Lower leg skin (tissue), 4 donors: Measurements from ENCODE around the gene FAM107B. TPM values are rescaled to one million over a fixed set of nuclear protein-coding genes. Genes with fewer than 3 reads are reported as not detected.

Source experiments
- DNase-seq, 2 donors: peaks; one replicate each; pipeline ENCODE4 v3.0.0-alpha.2; 2019; ENCODE audit warnings: low spot score in 2 of 2
- H3K4me3 ChIP-seq: fragments of 200-600 bp; sonication (generic); 2 replicates; pipeline ENCODE4 v1.5.1; 2017; ENCODE audit warnings: mild to moderate bottlenecking, low read depth; ENCODE audit not compliant: poor library complexity, severe bottlenecking
- POLR2A ChIP-seq, 2 donors: fragments of 450-650 bp; IDR thresholded peaks; one replicate each; pipeline ENCODE4 v1.6.1; 2016 to 2017; ENCODE audit warnings: antibody characterized with exemption in 2 of 2, mild to moderate bottlenecking in 1 of 2, moderate library complexity in 1 of 2
- WGBS, 2 donors: methylation state at CpG; one replicate each; pipeline ENCODE4 v1.1.5; 2018; 5-methylcytosine and 5-hydroxymethylcytosine counted together
- intact Hi-C: fragments of 100-400 bp; cut with DNase I; formaldehyde crosslinking; loops from one replicate; pipeline ENCODE4 v1.15.0; 2023; ENCODE audit warnings: low total_unique reads
- total RNA-seq, 4 donors: library from RNA; depleted of rRNA; stranded (reverse); fragments of >200 nt; gene quantifications; one replicate each; pipeline ENCODE4 v1.1.0, GENCODE V29; 2016
- TF ChIP-seq, protein P1 (sequence below), 3 donors: fragments of 450-650 bp; IDR thresholded peaks; one replicate each; pipeline ENCODE4 v1.5.1; 2016; ENCODE audit warnings: antibody characterized with exemption in 3 of 3, mild to moderate bottlenecking in 3 of 3, moderate library complexity in 2 of 3

The FAM107B gene
- total RNA-seq, 4 donors from 2014 or later = 28.3 to 52.7 (median 31.0) TPM

DNA sequence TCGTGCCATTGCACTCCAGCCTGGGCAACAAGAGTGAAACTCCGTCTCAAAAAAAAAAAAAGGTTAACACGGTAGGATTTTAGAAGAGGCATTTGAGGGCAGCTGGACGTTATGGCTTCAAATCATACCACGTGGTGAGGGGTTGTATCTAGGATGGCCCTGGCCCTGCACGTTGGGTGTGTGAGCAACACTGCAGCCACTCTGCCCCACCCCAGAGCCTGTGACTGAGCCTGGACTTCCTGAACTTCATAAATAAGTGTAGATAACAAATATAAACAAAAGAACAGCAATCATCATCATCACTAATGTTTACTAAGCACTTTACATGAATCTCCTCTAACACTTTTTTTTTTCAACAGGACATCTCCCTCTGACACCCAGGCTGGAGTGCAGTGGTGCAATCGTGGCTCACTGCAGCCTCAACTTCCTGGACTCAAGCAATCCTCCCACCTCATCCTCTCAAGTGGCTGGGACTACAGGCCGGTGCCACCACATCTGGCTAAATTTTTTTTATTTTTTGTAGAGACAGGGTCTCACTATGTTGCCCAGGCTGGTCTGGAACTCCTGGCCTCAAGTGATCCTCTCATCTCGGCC lies 274.4 kb downstream of the FAM107B start:
- no peak for DNase-seq
- intact Hi-C loops = no loop called here
- H3K4me3 ChIP-seq = no peak overlapping the region
- 72 to 73% methylated on average over 9 of the region's 9 CpGs for WGBS, 2 donors
- no peak for TF ChIP-seq POLR2A (IDR thresholded peaks at IDR 0.05)
- TF ChIP-seq, protein P1, sequence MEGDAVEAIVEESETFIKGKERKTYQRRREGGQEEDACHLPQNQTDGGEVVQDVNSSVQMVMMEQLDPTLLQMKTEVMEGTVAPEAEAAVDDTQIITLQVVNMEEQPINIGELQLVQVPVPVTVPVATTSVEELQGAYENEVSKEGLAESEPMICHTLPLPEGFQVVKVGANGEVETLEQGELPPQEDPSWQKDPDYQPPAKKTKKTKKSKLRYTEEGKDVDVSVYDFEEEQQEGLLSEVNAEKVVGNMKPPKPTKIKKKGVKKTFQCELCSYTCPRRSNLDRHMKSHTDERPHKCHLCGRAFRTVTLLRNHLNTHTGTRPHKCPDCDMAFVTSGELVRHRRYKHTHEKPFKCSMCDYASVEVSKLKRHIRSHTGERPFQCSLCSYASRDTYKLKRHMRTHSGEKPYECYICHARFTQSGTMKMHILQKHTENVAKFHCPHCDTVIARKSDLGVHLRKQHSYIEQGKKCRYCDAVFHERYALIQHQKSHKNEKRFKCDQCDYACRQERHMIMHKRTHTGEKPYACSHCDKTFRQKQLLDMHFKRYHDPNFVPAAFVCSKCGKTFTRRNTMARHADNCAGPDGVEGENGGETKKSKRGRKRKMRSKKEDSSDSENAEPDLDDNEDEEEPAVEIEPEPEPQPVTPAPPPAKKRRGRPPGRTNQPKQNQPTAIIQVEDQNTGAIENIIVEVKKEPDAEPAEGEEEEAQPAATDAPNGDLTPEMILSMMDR (IDR thresholded peaks at IDR 0.05) = no peak

DNA sequence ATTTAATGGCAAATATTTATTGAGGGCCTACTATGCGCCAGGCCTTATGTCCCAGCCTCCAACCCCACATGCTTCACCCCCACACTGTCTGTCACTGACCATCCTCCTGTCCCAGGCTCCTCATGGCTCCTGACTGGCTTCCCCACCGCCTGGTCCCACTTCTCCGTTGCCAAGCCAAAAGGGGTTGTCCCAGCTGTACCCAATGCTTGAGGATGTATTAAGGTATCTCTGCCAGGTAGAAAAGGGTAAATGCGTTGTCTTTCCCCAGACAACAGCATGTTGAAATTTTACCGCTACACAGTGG lies 275.1 kb downstream of the FAM107B start:
- intact Hi-C loops = loop anchor here (10.0 kb wide), 2 partner anchors 325 to 605 kb away; no protein-coding TSS in a partner anchor
- TF ChIP-seq POLR2A (IDR thresholded peaks at IDR 0.05) = no peak
- TF ChIP-seq, protein P1 (IDR thresholded peaks at IDR 0.05) = no peak
- no peak for DNase-seq
- no peak overlapping the region for H3K4me3 ChIP-seq
- WGBS, 2 donors = 91 to 93% methylated on average over 5 of the region's 5 CpGs

DNA sequence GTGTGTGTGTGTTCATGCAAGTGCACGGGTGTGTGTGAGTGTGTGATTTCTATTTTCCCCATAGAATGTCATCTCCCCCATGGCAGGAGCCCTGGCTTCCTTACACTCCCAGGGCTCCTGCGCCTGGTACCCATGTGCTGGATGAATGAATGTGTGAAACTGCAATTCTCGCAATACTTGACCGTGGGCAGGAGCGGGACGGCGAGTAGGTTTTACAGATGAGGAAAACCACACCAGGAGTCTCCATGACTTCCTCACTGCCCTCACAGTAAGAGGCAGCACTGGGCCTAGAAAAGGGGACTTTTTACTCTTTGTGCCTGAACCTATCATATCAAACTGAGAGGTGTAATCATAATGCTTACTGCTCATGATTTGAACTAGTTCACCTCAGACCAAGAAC lies 276.4 kb downstream of the FAM107B start:
- 86 to 91% methylated on average over 7 of the region's 7 CpGs for whole genome bisulfite sequencing, 2 donors
- intact Hi-C loops = loop anchor here (10.0 kb wide), 2 partner anchors 326 to 606 kb away; no protein-coding TSS in a partner anchor
- no peak overlapping the region for H3K4me3 ChIP-seq
- TF ChIP-seq POLR2A (IDR thresholded peaks at IDR 0.05) = no peak
- TF ChIP-seq, protein P1 (IDR thresholded peaks at IDR 0.05) = no peak
- DNase-seq = no peak

DNA sequence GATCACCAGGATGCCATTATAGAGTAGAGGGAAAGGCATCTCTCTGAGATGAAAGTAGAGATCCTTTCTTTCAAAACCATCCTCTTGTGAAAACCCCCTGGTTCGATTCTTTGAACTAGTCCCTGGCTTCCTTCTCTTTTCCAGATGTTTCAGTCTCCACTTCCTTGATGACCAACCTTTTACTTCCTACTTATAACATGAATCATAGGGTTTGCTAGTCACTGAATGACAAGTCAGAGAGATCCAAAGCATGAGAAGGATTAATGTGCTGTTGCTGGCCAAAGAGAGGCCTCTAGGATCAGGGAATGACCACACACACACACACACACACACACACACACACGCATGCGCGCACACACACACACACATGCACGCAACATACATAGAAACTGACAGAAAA lies 282.9 kb downstream of the FAM107B start:
- H3K4me3 ChIP-seq = no peak overlapping the region
- WGBS, 2 donors = 78 to 93% methylated on average over 5 of the region's 5 CpGs
- intact Hi-C loops = loop anchor here (10.0 kb wide), 2 partner anchors 333 to 613 kb away; no protein-coding TSS in a partner anchor
- TF ChIP-seq, protein P1 (IDR thresholded peaks at IDR 0.05) = no peak
- no peak for TF ChIP-seq POLR2A (IDR thresholded peaks at IDR 0.05)
- DNase-seq = no peak

DNA sequence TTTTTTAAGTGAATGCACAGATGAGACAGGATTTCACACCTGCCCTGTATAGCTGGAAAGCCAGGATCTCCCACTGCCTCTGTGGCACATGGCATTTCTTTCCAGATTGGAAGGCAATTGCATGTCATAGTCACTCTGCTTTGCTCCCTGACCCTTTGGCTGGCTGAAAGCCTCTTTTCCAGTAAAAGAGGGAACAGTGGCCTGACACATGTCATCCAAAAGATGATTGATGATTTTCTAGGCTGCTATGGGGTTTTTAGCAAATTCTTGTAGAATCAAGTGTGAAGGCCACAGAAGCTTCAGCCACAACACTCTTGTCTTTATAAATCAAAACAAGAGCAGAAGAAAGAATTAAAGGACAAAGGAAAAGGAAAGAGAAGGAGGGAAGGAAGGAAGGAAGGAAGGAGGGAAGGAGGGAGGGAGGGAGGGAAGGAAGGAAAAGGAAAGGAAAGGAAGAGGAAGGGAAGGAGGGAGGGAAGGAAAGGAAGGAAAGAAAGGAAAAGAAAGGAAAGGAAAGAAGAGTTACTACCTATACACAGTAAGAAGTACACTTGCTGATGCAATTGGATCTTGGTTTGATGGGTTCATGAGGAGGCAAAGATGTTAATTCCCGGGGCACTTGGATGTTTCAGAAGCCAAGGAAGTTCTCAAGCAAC lies 285.0 kb downstream of the FAM107B start:
- H3K4me3 ChIP-seq = no peak overlapping the region
- DNase-seq = no peak
- TF ChIP-seq, protein P1 (IDR thresholded peaks at IDR 0.05) = no peak
- TF ChIP-seq POLR2A (IDR thresholded peaks at IDR 0.05) = no peak
- 75 to 81% methylated on average over 1 of the region's 1 CpG for WGBS, 2 donors
- intact Hi-C loops = loop anchor here (10.0 kb wide), 2 partner anchors 335 to 615 kb away; no protein-coding TSS in a partner anchor
